Measurements from ENCODE around the gene ALDH7A1.
"Not testable (repeated sequence)": the region's sequence is repeated elsewhere in the genome, so short reads cannot be mapped to it uniquely, and the experiment has no call there.

The ALDH7A1 gene

DNA sequence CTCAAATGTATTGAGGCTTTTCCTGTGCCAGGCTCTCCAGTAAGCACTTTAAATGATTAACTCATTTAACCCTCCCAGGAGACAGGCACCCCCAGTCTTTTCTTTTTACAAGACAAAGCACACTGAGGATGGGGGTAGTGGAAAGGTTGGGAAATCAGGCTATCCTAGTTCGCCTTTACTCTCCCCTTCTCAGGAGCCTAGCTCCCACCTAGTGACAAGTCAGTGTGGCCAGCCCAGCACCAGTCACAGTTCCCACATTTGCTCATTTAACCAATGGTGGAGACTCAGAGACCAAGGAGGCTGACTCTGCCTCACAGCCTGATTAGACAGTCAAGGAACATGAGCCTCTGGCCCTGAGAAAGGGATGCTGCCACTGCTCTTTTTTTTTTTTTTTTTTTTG, 3.5 kb downstream of the ALDH7A1 start:
- no peak for DNase-seq

DNA sequence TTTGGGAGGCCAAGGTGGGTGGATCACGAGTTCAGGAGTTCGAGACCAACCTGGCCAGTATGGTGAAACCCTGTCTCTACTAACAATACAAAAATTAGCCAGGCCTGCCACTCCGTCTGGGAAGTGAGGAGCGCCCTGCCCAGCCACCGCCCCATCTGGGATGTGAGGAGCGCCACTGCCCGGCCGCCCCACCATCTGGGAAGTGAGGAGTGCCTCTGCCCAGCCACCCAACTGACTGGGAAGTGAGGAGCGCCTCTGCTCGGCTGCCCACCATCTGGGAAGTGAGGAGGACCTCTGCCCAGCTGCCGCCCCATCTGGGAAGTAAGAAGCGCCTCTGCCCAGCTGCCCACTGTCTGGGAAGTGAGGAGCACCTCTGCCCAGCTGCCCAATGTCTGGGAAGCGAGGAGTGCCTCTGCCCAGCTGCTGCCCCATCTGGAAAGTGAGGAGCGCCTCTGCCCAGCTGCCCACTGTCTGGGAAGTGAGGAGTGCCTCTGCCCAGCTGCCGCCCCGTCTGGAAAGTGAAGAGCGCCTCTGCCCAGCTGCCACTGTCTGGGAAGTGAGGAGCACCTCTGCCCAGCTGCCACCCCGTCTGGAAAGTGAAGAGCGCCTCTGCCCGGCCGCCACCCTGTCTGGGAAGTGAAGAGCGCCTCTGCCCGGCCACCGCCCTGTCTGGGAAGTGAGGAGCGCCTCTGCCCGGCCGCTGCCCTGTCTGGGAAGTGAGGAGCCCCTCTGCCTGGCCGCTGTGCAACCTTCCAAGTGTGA, 5.3 kb downstream of the ALDH7A1 start:
- no peak for DNase-seq

DNA sequence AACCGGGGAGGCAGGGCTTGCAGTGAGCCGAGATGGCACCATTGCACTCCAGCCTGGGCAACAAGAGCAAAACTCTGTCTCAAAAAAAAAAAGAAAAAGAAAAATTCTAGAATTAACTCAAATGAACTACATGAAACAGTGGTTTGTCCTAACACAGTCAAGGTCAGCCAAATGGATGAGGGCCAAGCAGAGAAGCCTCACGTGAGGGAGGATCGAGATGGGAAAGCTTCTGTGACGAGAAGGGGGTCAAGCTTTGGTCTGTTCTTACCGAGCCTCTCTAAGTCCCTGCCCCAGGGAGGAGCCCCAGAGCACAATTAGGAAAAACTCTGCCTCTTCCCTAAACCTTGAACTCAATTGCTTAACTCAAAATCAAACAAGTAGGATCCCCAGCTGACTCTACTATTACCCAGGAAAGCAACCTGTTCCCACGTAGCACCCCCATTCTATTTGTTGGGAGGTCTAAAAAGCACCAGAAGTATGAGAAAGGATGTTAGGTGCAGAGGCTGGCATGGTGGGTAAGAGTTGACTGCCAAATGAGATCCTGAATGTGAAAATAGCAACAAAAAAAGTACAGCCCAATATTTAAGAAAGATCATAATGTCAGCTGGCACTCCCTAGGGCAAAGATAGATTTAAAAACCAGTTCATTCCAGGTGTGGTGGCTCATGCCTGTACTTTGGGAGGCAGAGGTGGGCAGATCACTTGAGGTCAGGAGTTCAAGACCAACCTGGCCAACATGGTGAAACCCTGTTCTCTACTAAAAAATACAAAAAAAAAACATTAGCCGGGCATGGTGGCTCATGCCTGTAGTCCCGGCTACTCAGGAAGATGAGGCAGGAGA, 7.2 kb downstream of the ALDH7A1 start:
- DNase-seq: no peak

DNA sequence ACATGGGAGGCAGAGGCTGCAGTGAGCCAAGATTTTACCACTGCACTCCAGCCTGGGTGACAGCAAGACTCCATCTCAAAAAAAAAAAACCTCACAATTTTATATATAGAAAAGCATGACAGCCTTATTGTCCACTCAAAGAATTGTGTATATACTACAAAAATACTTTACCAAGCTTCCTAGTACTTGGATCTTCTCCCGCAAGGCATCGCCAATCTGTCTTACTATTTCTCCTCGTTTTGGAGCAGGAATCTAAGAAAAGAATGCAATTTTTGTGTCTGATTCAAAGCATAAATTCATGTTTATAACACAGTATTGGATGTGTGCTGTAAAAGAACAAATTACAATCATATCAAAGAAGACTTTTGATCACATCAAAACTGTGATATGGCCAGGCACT, 11.3 kb downstream of the ALDH7A1 start:
- no peak for DNase-seq

DNA sequence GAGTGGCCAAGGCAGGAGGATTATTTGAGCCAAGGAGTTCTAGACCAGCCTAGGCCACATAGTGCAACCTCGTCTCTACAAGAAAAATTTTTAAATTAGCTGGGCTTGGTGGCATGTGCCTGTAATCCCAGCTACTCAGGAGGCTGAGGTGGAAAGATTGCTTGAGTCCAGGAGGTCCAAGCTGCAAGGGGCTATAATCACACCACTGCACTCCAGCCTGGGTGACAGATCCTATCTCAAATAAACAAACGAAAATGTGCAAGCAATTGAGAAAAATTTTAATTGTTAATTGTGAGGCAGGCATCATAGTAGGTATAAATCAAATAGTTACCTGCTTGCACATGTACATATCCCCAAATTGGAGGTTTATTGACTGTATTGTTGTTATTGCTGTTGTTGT, 15.3 kb downstream of the ALDH7A1 start:
- DNase-seq: no peak

DNA sequence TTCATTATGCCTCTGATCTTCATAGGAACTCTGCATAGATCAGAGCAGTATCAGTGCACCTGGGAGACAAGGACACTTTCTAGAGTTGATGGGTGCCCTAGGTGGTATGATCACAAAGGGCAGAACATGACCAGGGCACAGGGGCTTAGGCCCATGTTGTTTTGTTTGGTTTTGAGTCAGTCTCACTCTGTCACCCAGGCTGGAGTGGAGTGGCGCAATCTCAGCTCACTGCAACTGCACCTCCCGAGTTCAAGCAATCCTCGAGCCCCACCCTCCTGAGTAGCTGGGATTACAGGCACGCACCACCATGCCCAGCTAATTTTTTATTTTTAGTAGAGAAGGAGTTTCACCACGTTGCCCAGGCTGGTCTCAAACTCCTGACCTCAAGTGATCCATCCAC, 17.6 kb downstream of the ALDH7A1 start:
- no peak for DNase-seq

DNA sequence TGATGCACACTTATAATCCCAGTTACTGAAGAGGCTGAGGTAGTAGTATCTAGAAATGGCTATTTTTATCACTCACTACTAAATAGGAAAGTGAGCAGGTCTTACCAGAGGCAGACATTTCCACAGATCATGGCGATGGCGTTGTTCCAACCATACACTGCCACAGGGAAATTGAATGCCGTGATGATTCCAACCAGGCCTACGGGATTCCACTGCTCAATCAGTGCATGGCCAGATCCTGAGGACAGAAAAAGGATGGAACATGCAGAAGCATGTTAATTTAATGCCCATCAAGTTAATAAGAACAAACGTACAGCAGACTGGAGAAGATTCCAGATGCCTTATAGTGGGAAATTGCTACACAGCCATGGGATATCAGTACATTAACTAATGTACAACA, 18.0 kb downstream of the ALDH7A1 start:
- DNase-seq: no peak

DNA sequence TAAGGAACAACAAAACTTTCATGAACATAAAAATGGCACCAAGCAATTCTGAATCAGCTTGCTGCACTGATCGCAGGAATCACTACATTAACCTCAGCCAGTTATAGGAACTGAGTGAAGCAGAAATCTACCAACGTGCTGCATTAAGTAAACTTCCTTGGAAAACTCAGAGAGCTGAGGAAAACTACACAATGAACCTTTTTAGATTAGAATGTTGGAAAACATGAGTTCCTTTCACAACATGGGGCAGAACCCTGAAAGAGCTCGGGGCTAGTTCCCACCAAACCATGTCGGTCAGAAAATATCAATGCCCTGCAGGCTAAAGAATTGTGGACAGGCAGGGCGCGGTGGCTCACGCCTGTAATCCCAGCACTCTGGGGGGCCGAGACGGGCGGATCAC, 19.4 kb downstream of the ALDH7A1 start:
- DNase-seq: no peak

DNA sequence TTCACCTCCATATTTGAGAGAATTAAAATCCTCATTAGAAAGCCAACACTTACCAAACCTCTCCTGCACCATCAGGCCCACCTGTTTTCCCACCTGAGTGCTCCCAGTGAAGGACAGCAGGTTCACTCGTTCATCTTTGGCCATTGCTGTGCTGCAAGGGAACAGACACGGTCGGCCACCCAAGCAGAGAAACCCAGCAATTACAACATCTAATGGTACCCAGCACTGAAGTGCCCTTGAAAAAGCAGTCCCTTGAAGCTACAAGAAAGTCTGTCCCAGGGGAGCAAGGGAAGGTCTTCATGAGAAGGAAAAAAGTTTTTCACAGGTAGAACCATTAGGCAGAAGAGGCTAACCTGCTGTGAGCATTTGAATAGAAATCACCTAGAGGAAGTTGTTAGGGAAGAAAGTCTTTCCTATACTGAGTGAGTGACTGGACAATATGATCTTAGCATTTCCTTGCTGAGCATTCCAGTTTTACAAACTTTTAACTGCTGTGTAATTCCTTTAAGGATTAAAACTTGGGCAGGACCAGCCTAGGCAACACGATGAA, 26.7 kb downstream of the ALDH7A1 start:
- DNase-seq: no peak

DNA sequence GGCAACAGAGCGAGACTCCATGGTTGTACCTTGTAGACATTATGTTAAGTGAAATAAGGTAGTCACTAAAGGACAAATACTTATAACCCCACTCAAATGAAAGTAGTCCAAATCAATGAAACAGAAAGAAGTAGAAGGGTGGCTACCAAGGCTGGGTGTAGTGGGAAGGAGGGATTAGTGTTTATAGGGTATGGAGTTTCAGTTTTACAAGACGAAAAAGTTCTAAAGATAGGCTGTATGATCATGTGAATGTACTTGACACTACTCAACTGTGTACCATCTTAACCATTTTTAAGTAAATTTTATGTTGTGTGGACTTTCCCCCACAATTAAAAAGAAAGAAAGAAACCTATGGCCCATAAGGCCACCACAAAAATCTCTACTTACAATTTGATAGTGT, 32.2 kb downstream of the ALDH7A1 start:
- no peak for DNase-seq

DNA sequence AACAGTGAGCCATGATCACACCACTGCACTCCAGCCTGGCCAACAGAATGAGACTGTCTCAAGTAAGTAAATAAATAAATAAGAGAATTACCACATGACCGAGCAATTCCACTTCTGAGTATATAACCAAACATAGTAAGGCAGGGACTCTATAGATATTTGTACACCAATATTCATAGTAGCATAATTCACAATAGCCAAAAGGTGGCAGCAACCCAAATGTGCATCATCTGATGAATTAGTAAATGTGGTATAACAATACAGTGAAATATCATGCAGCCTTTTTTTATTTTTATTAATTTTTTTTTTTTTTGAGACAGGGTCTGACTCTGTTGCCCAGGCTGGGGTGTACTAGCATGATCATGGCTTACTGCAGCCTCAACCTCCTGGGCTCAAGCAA, 33.1 kb downstream of the ALDH7A1 start:
- no peak for DNase-seq

DNA sequence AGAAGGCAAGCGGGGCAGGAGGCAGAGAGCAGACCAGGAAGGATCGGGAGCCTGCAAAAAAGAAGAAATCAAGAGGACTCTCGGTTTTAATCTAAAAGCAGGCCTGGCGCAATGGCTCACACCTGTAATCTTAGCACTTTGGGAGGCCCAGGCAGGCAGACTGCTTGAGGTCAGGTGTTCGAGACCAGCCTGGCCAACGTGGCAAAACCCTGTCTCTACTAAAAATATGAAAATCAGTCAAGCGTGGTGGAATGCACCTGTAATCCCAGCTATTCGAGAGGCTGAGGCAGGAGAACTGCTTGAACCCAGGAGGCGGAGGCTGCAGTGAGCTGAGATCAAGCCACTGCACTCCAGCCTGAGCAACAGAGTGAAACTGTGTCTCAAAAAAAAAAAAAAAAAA, 39.9 kb downstream of the ALDH7A1 start:
- not testable (repeated sequence) for DNase-seq

DNA sequence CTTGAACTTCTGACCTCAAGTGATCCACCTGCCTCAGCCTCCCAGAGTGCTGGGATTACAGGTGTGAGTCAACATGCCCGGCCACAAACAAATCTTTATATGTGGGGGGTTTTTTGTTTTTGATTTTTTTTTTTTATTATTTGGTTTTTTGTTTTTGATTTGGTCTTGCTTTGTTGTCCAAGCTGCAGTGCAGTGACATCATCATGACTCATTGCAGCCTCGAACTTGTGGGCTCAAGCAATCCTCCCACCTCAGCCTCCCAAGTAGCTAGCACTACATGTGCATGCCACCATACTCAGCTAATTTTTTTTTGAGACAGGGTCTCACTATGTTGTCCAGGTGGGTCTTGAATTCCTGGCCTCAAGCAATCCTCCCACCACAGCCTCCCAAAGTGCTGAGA, 42.4 kb downstream of the ALDH7A1 start:
- DNase-seq: no peak

DNA sequence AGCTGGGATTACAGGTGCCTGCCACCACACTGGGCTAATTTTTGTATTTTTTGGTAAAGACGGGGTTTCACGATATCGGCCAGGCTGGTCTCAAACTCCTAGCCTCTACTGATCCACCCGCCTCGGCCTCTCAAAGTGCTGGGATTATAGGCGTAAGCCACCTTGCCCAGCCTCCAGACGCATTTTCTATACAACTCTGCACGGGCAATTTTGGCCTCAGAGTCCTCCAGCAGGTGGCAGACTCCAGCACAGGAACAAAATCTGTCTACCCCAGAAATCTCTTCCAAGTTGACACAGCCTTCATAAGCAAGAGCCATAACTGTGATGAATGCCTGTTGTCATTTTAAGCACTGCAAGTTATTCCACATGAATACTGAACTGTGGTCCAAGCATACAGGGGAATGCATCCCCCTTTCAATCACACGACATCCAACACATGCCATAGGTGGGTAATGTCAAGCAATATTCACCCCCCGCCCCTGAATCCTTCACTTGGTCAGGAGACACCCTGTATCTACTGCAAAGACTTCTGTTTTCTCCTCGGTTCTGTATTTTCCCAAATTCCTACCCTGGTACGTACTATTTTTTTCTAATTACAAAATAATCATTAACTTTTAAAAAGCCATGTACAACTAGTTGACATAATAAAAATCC, 50.8 kb downstream of the ALDH7A1 start:
- no peak for DNase-seq

DNA sequence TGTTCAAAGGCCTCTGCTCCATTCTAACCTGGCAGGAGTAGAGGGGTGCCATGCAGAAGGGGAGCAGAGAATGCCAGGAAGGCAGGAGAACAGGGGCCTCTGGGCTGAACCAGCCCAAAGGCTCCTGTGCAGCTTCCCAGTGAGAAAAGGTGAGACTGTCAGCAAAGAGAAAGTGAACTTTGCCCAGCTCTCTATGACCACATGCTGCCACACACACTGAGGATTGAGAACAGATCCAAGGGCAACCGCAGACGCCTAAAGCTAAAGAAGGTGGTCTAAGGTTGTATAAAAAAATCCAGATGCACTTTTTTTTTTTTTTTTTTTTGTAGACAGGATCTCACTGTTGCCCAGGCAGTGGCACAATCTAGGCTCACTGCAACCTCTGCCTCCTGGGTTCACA, 51.4 kb downstream of the ALDH7A1 start:
- DNase-seq: no peak

DNA sequence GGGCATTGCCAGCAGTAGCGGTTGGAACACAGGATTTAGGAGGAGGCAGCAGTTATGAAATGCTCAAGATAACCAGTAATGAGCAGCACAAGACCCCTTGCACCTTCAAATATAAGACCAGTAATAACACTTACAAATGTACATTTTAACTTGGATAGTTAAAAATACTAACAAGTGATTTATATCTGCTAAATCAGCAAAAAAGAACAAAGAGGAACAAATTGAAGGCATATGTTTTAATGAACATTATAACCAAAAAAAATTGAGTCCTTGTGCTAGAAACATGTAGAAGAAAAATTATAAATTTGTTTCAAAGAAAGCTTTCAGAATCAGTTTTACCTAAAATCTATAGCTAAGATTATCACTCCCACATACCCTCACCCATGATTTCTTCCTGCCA, 52.0 kb downstream of the ALDH7A1 start:
- DNase-seq: no peak

DNA sequence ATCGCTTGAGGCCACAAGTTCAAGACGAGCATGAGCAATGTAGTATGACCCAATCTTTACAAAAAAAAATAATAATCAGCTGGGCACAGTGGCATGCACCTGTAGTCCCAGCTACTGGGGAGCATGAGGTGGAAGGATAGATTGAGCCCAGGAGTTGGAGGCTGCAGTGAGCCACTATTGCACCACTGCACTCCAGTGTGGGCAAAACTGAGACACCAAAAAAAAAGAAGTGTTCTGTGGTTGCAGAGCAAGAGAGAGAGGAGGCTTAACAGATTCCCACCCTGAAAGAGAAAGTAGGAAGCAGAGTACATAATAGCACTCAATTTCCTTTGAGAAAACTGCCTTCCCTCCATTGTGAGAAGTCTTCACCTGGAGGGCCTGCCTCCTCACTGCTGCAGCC, 52.6 kb downstream of the ALDH7A1 start:
- no peak for DNase-seq

DNA sequence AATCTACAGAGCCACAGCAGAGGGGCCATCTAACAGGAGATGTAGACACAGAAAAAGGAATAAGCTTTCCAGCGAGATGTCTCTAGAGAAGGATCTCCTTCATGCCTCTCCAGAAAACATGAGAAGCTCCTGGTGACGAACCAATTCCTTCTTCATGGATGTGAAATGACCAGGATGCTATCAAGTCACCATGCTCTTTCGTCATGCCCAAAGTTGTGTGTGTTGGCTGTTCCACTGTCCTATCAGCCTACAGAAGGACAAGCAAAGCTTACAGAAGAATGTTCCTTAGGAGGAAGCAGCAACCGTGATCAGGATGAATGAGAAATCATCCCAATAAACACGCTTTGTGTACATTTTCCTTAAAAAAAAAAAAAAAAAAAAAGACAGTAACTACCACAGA, 54.4 kb downstream of the ALDH7A1 start:
- DNase-seq: no peak

DNA sequence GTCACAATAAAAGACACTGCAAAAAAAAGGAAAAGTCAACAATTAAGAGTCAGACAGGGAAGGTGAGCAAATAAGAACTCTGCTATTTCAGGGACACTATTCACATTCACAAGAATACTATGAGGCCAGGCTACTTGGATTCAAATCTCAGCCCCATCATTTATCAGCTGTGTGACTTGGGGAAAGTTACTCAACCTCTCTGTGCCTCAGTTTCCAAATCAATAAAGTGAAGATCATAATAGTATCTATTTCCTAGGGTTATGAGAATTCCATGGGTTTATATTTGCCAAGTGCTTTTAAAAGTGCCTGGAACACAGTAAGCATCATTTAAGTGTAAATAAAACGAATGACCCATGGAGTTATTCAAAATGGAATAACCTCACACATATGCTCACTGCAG, 56.4 kb downstream of the ALDH7A1 start:
- DNase-seq: no peak

DNA sequence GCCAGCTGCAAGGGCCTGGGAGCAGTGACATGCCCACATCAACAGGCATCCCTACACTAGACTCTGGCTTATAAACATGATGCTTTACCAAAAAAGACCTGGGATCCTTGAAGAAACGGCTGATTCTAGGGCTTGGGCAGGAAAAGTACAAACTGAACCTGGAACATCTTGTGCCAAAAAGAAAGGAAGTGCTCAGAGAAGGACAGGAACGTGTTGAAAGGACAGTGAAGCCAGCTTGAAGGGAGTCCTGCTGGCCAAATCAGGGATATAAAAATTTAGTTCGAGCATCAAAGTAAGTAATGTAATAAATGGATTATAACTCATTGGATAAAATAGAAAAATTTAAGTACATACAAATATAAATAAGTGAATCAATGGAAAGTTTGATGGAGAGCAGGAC, 58.1 kb downstream of the ALDH7A1 start:
- no peak for DNase-seq

DNA sequence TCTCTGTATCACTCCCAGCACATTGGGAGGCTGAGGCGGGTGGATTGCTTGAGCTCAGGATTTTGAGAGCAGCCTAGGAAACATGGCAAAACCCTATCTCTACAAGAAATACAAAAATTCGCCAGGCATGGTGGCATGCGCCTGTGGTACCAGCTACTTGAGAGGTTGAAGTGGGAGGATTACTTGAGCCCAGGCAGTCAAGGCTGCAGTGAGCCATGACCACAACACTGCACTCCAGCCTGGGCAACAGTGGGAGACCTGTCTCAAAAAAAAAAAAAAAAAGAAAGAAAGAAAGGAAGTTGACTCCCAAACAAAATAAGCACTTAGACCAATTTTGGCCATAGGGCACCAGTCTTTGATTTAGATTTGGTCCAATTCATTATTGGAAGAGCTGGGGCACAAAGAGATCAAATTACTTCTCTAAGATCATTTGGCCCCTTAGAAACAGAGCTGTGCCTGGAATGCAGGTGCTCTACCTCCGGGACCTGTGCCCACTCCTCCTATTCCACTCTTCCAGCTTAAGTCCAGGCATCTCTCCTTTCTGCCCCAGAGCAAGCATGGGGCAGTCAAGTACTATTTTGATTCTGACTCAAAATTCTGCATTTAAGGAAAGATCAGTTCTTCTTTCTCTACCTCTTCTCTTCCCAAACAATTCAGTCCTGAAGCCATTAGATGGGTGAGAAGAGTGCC, 59.0 kb downstream of the ALDH7A1 start:
- DNase-seq: no peak

DNA sequence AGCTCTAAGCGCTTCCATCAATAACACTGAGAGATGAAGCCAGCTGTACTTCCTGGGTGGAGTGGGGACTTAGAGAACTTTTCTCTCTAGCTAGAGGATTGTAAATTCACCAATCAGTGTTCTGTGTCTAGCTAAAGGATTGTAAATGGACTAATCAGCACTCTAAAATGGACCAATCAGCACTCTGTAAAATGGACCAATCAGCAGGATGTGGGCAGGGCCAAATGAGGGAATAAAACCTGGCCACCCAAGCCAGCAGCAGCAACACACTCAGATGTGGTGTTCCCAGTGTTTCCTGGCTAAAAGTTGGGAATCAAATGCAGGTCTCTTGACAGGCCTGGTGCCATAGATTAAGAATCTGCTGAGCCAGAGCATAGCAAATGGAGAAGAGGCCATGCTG, 60.5 kb downstream of the ALDH7A1 start:
- DNase-seq: no peak

DNA sequence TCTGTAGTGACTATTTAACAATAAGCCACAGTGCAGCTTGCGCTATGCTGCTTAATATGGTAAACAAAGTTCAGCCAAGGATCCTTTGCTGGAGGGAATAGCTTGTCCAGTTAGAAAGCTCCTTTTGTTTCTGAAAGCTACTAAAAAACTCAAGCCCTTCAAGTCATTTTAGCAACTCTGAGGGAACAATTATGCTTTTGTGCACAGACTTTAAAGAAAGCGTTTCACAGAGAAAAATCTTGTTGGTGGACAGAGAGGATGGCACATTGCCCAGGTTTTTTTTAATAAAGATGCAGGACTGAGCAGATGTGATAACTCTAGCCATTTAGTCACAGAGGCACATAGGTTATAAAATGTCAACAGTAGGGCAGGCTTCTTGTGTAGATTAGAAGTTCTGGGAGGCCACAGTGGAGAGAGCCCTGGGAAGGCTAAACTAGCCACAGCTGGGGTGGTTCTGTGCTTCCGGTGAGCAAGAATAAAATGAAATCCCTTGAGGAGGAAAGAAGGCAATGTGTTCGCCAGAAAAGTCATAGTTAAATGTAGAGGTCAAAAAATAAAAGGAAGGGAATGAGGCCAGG, 63.4 kb downstream of the ALDH7A1 start:
- no peak for DNase-seq
